Measurements from ENCODE around the gene NCAPH2. TPM values are rescaled to one million over a fixed set of nuclear protein-coding genes. Genes with fewer than 3 reads are reported as not detected.

Gene NCAPH2
- total RNA-seq, 1 donor from 2014 or later: 41.7 TPM

GRCh38 chr22:50471197-50471847 is 36.7 kb upstream of the NCAPH2 start:
- Histone ChIP-seq H3K4me3 (no peak overlapping the region), H3K4me1 (peaks cover 25 to 44% of the 10 kb centered on the region in 2 donors), H3K27me3 (no peaks in the 10 kb centered on the region), H3K9me3 (no peaks in the 10 kb centered on the region), H3K36me3 (peaks cover 18 to 19% of the 10 kb centered on the region in 2 donors), H3K27ac (no peak overlapping the region)
- DNase-seq (ENCODE audit: low spot score in 2 of 2): no peak
- no peak for TF ChIP-seq CTCF (IDR thresholded peaks at IDR 0.05)
- intact Hi-C loops (cut with DNase I): no loop called here

- TF ChIP-seq CTCF (IDR thresholded peaks at IDR 0.05): no peak
- intact Hi-C loops (cut with DNase I): no loop called here
These were observed 36.1 kb upstream of the NCAPH2 start for GRCh38 chr22:50471962-50472361.

GRCh38 chr22:50473088-50473487 is 34.9 kb upstream of the NCAPH2 start:
- Histone ChIP-seq H3K4me3 (peak overlapping the region; percentile 92 to 97), H3K27ac (no peak overlapping the region), H3K9me3 (no peaks in the 10 kb centered on the region), H3K4me1 (peaks cover 25 to 44% of the 10 kb centered on the region in 2 donors), H3K27me3 (no peaks in the 10 kb centered on the region), H3K36me3 (peaks cover under 1 to 2% of the 10 kb centered on the region in 2 donors)
- DNase-seq (ENCODE audit: low spot score in 2 of 2): no peak
- intact Hi-C loops (cut with DNase I): no loop called here
- no peak for TF ChIP-seq CTCF (IDR thresholded peaks at IDR 0.05)

More at GRCh38 chr22:50471962-50472361, 36.1 kb upstream of the NCAPH2 start:
- Histone ChIP-seq H3K9me3 (no peaks in the 10 kb centered on the region), H3K27me3 (no peaks in the 10 kb centered on the region), H3K4me3 (no peak overlapping the region), H3K27ac (no peak overlapping the region), H3K36me3 (peaks cover 12% of the 10 kb centered on the region in 2 donors), H3K4me1 (peaks cover 25 to 44% of the 10 kb centered on the region in 2 donors)
- DNase-seq (ENCODE audit: low spot score in 2 of 2): no peak

- Histone ChIP-seq H3K9me3 (no peaks in the 10 kb centered on the region), H3K27ac (peak overlapping the region; percentile 59 to 72), H3K27me3 (no peaks in the 10 kb centered on the region), H3K4me1 (peaks cover 25 to 44% of the 10 kb centered on the region in 2 donors), H3K36me3 (no peaks in the 10 kb centered on the region), H3K4me3 (peak overlapping the region; percentile 92 to 97)
- no peak for DNase-seq (ENCODE audit: low spot score in 2 of 2)
- intact Hi-C loops (cut with DNase I): no loop called here
- TF ChIP-seq CTCF (IDR thresholded peaks at IDR 0.05): no peak
These were observed 34.0 kb upstream of the NCAPH2 start for GRCh38 chr22:50473855-50474671.

- intact Hi-C loops (cut with DNase I): loop anchor here (1.0 kb wide), 1 partner anchor 32 kb away; the partner anchor contains the start of gene LMF2
- TF ChIP-seq CTCF (IDR thresholded peaks at IDR 0.05): no peak
- H3K27ac ChIP-seq: peak within 1 kb of the TSS; percentile 70 to 75
These were observed 33.0 kb upstream of the NCAPH2 start, which contains the start of gene SBF1 for GRCh38 chr22:50474710-50475651. Gene SBF1 (minus strand): TSS chr22:50475035. CDS start chr22:50474840, 195 bp downstream.

More at GRCh38 chr22:50474710-50475651, 33.0 kb upstream of the NCAPH2 start, which contains the start of gene SBF1:
- no peaks in the 10 kb centered on the region for H3K27me3 ChIP-seq
- H3K9me3 ChIP-seq: no peaks in the 10 kb centered on the region
- H3K36me3 ChIP-seq: no peaks in the 10 kb centered on the region
- peak; percentile 62 to 94 for DNase-seq (ENCODE audit: low spot score in 2 of 2)
- H3K4me1 ChIP-seq: peaks cover 24 to 41% of the 10 kb centered on the region in 2 donors
- H3K4me3 ChIP-seq: peak within 1 kb of the TSS; percentile 92 to 97
